NT2/D1 (cell line): Measurements from ENCODE around the gene FMN1.

Experiments
- DNase-seq: peaks from one replicate; pipeline ENCODE4 v3.0.0-alpha.2; 2011; ENCODE audit warnings: low read depth, low spot score
- H3K27me3 ChIP-seq: 2 replicates; pipeline ENCODE4 v1.6.0; 2011; ENCODE audit warnings: mild to moderate bottlenecking; ENCODE audit not compliant: insufficient read length, insufficient read depth
- H3K36me3 ChIP-seq: 2 replicates; pipeline ENCODE4 v1.6.1; 2011; ENCODE audit warnings: mild to moderate bottlenecking, low read length, mixed read lengths; ENCODE audit not compliant: insufficient read depth, insufficient read length
- H3K4me1 ChIP-seq: 2 replicates; pipeline ENCODE4 v1.5.1; 2011; ENCODE audit not compliant: insufficient read depth, insufficient read length
- H3K4me3 ChIP-seq: 2 replicates; pipeline ENCODE4 v1.5.1; 2011; ENCODE audit warnings: low read depth; ENCODE audit not compliant: insufficient read length
- H3K9ac ChIP-seq: 2 replicates; pipeline ENCODE4 v1.6.0; 2011; ENCODE audit warnings: low read depth; ENCODE audit not compliant: insufficient read length
- H3K9me3 ChIP-seq: 2 replicates; pipeline ENCODE4 v1.5.1; 2011; ENCODE audit warnings: mild to moderate bottlenecking, low read length; ENCODE audit not compliant: insufficient read depth
- SUZ12 ChIP-seq: IDR thresholded peaks from 2 replicates; pipeline ENCODE4 v1.6.1; 2011; ENCODE audit not compliant: insufficient read length, insufficient read depth; ENCODE audit errors: extremely low read depth
- YY1 ChIP-seq: IDR thresholded peaks from 2 replicates; pipeline ENCODE4 v1.6.1; 2011; ENCODE audit not compliant: insufficient read length, insufficient read depth
- ZNF274 ChIP-seq: IDR thresholded peaks from 2 replicates; pipeline ENCODE4 v1.6.1; 2011; ENCODE audit warnings: mild to moderate bottlenecking, low read depth, low read length

Gene FMN1

DNA sequence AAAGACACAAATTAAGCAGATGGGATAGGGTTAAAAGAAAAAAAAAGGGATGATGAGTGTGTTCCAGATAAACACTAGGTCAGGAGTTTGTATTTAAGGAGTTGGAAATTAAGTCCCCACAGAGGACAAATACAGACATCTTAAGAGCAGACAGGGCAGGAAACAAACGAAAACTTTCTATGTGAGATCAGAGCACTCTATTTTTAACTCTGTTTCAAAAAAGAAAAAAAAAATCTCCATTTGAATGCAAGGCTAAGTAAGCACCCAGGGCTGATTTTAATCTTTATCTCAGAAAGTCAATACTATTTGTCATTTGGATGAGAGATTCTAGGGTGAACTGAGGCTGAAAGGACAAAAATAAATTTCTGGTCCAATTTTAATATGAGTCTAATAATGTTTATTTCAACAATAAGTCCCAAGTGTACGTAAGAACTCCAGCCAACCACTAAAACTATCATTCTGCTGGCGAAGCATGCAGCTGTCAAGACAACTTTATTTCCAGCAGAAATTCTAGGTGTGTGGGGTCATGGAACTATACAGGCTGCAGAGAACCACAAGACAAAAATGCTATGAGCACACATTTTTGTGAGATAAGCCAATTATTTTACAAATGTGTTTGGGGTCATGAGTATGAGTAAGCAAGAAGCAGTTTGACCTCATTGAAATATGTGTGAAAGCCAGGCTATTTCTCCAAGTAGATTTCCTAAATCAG lies 186.1 kb downstream of the FMN1 start:
- no peaks in the 10 kb centered on the region for H3K36me3 ChIP-seq
- H3K9me3 ChIP-seq, result no peaks in the 10 kb centered on the region
- TF ChIP-seq ZNF274, result no peak
- no peak for TF ChIP-seq YY1
- TF ChIP-seq SUZ12, result no peak
- H3K4me1 ChIP-seq, result no peaks in the 10 kb centered on the region
- H3K4me3 ChIP-seq, result no peak overlapping the region
- H3K9ac ChIP-seq, result no peak overlapping the region
- DNase-seq, result no peak
- H3K27me3 ChIP-seq, result no peaks in the 10 kb centered on the region

DNA sequence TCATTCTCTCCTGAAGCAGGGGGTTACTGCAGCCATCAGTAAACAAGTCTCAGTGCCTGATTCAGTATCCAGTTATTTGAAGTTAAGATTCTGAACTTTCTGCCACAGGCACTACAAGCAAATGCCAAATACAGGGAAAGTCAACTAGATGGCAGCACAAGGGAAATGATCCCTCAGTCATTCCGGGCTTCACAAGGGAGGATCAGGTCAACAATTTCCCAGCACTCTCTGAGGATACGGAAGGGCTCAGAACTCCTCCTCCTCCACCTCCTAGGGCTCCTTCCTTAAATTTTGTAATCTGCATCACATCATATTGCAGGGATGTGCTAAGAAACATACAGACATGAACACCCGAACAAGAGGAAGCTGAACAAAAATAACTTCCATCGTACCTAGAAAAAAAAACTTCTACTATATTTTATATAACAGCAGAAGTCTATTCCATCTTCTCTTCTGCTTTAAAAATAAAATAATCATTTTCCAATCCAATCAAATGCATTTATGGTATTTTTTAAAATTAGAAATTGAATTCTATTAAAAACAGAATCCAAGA lies 187.1 kb downstream of the FMN1 start:
- Histone ChIP-seq H3K4me1 (no peaks in the 10 kb centered on the region), H3K4me3 (no peak overlapping the region), H3K27me3 (no peaks in the 10 kb centered on the region), H3K36me3 (no peaks in the 10 kb centered on the region), H3K9ac (no peak overlapping the region), H3K9me3 (no peaks in the 10 kb centered on the region)
- TF ChIP-seq ZNF274, result no peak
- TF ChIP-seq YY1, result no peak
- TF ChIP-seq SUZ12, result no peak
- peak; percentile 32 for DNase-seq

DNA sequence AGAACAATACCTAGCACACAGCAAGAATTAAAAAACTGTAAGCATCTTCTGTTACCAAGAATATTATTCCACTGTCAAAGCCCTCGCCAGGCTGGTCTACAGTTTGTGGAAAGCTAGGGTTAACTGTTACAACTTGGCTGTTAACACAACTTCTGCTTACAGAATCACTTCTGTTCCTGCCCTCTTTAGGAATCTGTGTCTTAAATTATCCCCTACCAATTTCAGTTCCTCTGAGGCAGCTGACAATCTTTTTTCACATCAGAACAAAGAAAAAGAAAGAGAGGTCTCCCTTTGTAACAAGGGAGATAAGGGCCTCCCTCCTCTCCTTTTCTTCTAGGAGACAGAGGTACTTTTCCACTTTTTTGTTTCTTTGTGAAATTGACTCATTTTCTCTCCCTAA lies 188.9 kb downstream of the FMN1 start:
- Histone ChIP-seq H3K9ac (no peak overlapping the region), H3K9me3 (no peaks in the 10 kb centered on the region), H3K36me3 (no peaks in the 10 kb centered on the region), H3K27me3 (no peaks in the 10 kb centered on the region), H3K4me3 (no peak overlapping the region), H3K4me1 (no peaks in the 10 kb centered on the region)
- no peak for DNase-seq
- no peak for TF ChIP-seq ZNF274
- TF ChIP-seq YY1, result no peak
- no peak for TF ChIP-seq SUZ12

DNA sequence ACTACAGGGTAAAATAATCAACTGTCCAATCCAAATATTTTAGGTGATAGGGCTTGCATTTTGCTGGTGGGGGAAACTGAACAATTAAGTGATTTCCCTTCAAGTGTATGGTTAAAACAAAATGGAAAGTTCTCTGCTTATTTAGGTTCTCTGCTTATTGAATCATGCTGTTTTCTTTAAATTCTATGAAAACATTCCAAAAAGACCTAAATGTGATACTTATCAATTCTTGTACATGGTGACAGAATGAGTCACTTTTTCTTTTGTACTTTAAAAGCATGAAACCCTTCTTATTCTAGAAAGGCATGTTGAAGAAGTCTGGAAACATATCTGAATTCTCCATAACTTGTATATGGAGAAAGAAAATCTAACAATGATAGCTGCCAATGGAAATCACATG lies 192.6 kb downstream of the FMN1 start:
- Histone ChIP-seq H3K4me3 (no peak overlapping the region), H3K27me3 (no peaks in the 10 kb centered on the region), H3K9ac (no peak overlapping the region), H3K9me3 (peaks cover 13% of the 10 kb centered on the region; the same call in 1 of the 2 replicates), H3K36me3 (no peaks in the 10 kb centered on the region), H3K4me1 (no peaks in the 10 kb centered on the region)
- DNase-seq, result no peak
- TF ChIP-seq ZNF274 (no peak), YY1 (no peak), SUZ12 (no peak)

DNA sequence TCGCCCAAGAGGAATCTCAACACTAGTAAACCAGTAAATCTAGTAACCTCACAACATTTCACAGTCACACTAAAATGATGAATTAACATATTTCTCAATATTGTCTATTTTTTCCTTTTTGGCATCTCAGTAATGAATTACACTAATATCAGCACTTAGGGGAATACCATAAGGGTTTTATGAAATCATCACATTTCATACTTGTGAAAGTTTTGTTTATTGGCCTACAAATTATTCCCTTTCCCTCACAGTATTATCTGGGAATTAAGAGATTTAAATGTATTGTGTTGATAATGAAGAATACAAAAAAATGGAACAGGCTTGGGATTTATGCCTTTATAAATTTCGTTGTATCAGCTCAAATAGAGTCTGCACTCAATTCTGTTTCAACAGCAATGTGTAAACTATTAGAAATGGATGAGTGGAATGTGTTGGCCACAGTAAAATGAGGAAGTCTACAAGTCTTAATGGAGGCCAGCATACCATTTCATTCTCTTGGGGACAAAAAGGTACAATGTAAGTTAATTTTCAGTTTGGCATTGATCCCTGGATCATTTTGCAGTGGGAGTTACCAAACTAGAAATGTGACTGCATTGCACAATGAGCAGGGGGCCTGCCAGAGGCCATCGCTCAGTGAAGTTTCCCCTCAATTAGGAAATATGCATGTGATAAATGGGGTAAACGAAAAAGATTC lies 195.4 kb downstream of the FMN1 start:
- Histone ChIP-seq H3K9me3 (peaks cover 13% of the 10 kb centered on the region; the same call in 1 of the 2 replicates), H3K9ac (no peak overlapping the region), H3K36me3 (no peaks in the 10 kb centered on the region), H3K4me1 (no peaks in the 10 kb centered on the region), H3K4me3 (no peak overlapping the region), H3K27me3 (no peaks in the 10 kb centered on the region)
- TF ChIP-seq ZNF274 (no peak), SUZ12 (no peak), YY1 (no peak)
- no peak for DNase-seq

DNA sequence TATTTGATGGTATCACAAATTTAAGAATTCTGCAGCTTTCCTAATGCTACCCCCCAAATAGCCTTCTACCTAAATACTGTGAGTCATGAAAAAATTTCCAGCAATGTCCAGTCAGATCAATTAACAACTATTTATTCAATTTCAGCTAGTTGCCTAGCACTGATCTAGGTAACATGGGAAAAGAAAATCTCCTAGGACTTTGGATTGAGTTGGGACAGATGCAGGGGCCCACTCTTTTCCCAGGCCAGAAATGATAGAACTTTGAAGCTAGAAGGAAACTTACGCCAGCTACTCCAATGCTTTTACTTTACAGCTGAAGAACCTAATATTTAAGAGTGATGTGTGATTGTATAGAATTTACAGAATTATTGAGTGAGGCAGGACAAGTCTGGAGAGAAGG lies 196.3 kb downstream of the FMN1 start:
- no peak overlapping the region for H3K4me3 ChIP-seq
- no peak for DNase-seq
- H3K9me3 ChIP-seq, result peaks cover 13% of the 10 kb centered on the region; the same call in 1 of the 2 replicates
- no peaks in the 10 kb centered on the region for H3K4me1 ChIP-seq
- no peak overlapping the region for H3K9ac ChIP-seq
- TF ChIP-seq SUZ12 (no peak), YY1 (no peak), ZNF274 (no peak)
- H3K27me3 ChIP-seq, result no peaks in the 10 kb centered on the region
- H3K36me3 ChIP-seq, result no peaks in the 10 kb centered on the region

DNA sequence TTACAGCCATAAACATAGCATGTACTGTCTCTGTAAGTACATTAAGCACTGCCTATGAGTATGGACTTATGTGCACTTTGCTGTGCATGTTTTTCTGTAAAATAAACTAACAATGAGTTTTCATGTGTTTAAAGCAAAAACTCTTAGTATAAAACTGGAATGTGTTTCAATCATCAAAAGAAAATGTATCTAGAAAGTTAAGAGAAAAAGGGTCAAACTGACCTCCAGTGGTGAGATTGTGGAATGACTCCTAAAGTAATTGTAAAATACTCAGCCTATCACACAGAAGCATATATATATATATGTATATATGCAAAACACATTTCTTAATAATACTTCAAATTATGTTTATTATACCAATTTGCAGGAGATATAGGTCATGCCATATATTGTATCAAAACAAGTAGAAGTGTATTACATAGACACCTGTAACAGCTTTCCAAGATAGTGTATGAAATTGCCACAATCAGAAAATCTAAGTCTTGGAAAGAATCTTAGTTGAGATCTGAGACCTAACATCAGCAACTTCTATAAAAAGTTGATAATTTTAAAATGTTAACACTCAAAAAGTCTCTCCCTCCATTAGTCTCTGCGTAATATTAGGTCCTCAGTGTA lies 199.6 kb downstream of the FMN1 start:
- no peaks in the 10 kb centered on the region for H3K4me1 ChIP-seq

More for the DNA sequence above, 199.6 kb downstream of the FMN1 start:
- Histone ChIP-seq H3K9ac (no peak overlapping the region), H3K4me3 (no peak overlapping the region), H3K27me3 (no peaks in the 10 kb centered on the region), H3K9me3 (peaks cover 11% of the 10 kb centered on the region; the same call in 1 of the 2 replicates), H3K36me3 (no peaks in the 10 kb centered on the region)
- TF ChIP-seq ZNF274 (no peak), SUZ12 (no peak), YY1 (no peak)
- DNase-seq, result no peak
